ENCODE results near the gene SPEN.

The SPEN gene

GRCh38 chr1:15835205-15835740 lies 12.2 kb upstream of the SPEN start (continued):
- no peak for TF ChIP-seq ZNF280C (tag by site-specific recombination; IDR thresholded peaks at IDR 0.05)
- peak; percentile 15; the same call in 1 of the 2 replicates for TF ChIP-seq KLF16 (tag by site-specific recombination; IDR thresholded peaks at IDR 0.05)
- no peak for TF ChIP-seq ZNF223 (tag by site-specific recombination; IDR thresholded peaks at IDR 0.05)
- 0 out of 2 replicates have a peak, but pooled peaks have one; percentile 9 for TF ChIP-seq OVOL3 (tag by site-specific recombination; IDR thresholded peaks at IDR 0.05)
- 0 out of 2 replicates have a peak, but pooled peaks have one; percentile 29 for TF ChIP-seq ZBTB11 (tag by site-specific recombination; conservative IDR thresholded peaks at IDR 0.05; ENCODE audit: low read depth)
- no peak for TF ChIP-seq ZNF148 (tag by site-specific recombination; IDR thresholded peaks at IDR 0.05; ENCODE audit: borderline replicate concordance)
- no peak for TF ChIP-seq ZNF791 (tag by site-specific recombination; IDR thresholded peaks at IDR 0.05)
- TF ChIP-seq ZFP69B (tag by site-specific recombination; IDR thresholded peaks at IDR 0.05), result peak; percentile 99
- peak; percentile 11; the same call in 1 of the 2 replicates for TF ChIP-seq BCL11A (tag by site-specific recombination; IDR thresholded peaks at IDR 0.05; ENCODE audit: low read depth)
- peak; percentile 21 for TF ChIP-seq GLIS1 (tag by site-specific recombination; IDR thresholded peaks at IDR 0.05)
- 0 out of 2 replicates have a peak, but pooled peaks have one; percentile 8 for TF ChIP-seq WT1 (tag by site-specific recombination; IDR thresholded peaks at IDR 0.05)
- no peak for TF ChIP-seq ZNF202 (tag by site-specific recombination; IDR thresholded peaks at IDR 0.05; ENCODE audit: borderline replicate concordance)
- TF ChIP-seq, protein P1, sequence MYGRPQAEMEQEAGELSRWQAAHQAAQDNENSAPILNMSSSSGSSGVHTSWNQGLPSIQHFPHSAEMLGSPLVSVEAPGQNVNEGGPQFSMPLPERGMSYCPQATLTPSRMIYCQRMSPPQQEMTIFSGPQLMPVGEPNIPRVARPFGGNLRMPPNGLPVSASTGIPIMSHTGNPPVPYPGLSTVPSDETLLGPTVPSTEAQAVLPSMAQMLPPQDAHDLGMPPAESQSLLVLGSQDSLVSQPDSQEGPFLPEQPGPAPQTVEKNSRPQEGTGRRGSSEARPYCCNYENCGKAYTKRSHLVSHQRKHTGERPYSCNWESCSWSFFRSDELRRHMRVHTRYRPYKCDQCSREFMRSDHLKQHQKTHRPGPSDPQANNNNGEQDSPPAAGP (tag by site-specific recombination; IDR thresholded peaks at IDR 0.05), result no peak
- TF ChIP-seq PBX3 (CRISPR knock-in tag; IDR thresholded peaks at IDR 0.05), result peak; percentile 58; the same call in 1 of the 2 replicates
- TF ChIP-seq, protein P2, sequence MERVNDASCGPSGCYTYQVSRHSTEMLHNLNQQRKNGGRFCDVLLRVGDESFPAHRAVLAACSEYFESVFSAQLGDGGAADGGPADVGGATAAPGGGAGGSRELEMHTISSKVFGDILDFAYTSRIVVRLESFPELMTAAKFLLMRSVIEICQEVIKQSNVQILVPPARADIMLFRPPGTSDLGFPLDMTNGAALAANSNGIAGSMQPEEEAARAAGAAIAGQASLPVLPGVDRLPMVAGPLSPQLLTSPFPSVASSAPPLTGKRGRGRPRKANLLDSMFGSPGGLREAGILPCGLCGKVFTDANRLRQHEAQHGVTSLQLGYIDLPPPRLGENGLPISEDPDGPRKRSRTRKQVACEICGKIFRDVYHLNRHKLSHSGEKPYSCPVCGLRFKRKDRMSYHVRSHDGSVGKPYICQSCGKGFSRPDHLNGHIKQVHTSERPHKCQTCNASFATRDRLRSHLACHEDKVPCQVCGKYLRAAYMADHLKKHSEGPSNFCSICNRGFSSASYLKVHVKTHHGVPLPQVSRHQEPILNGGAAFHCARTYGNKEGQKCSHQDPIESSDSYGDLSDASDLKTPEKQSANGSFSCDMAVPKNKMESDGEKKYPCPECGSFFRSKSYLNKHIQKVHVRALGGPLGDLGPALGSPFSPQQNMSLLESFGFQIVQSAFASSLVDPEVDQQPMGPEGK (tag by site-specific recombination; IDR thresholded peaks at IDR 0.05), result peak; percentile 88; the same call in 1 of the 2 replicates
- TF ChIP-seq ZNF501 (tag by site-specific recombination; IDR thresholded peaks at IDR 0.05), result peak; percentile 15; the same call in 1 of the 2 replicates
- peak; percentile 53; the same call in 1 of the 2 replicates for TF ChIP-seq ZNF645 (tag by site-specific recombination; IDR thresholded peaks at IDR 0.05)
- TF ChIP-seq SCRT2 (tag by site-specific recombination; IDR thresholded peaks at IDR 0.05), result peak; percentile 47
- TF ChIP-seq, protein P3, sequence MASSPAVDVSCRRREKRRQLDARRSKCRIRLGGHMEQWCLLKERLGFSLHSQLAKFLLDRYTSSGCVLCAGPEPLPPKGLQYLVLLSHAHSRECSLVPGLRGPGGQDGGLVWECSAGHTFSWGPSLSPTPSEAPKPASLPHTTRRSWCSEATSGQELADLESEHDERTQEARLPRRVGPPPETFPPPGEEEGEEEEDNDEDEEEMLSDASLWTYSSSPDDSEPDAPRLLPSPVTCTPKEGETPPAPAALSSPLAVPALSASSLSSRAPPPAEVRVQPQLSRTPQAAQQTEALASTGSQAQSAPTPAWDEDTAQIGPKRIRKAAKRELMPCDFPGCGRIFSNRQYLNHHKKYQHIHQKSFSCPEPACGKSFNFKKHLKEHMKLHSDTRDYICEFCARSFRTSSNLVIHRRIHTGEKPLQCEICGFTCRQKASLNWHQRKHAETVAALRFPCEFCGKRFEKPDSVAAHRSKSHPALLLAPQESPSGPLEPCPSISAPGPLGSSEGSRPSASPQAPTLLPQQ (tag by site-specific recombination; IDR thresholded peaks at IDR 0.05), result peak; percentile 99
